OCI-LY7 (cell line): ENCODE results near the gene CNOT1. TPM values are rescaled to one million over a fixed set of nuclear protein-coding genes. Genes with fewer than 3 reads are reported as not detected.

Source experiments
- BruUV-seq: library from RNA; stranded (reverse); fragments of 400-500 nt; replicated peaks from 2 replicates; lab custom pipeline; 2021; lab: Mats Ljungman, UMichigan
- CTCF ChIA-PET: fragments of 300-600 bp; sonication (Branson Sonifier 250); formaldehyde crosslinking; loops from one replicate; lab custom pipeline; 2022; ENCODE audit warnings: antibody characterized with exemption; ENCODE audit not compliant: unreplicated experiment; lab: Charles Lee
- POLR2A ChIA-PET: fragments of 300-600 bp; sonication (Branson Sonifier 250); formaldehyde crosslinking; loops from one replicate; lab custom pipeline; 2022; ENCODE audit warnings: antibody characterized with exemption; lab: Charles Lee
- DNase-seq: peaks from one replicate; pipeline ENCODE4 v3.0.0-alpha.2; 2015; ENCODE audit warnings: low spot score
- H2AFZ ChIP-seq: fragments of 200-600 bp; sonication (generic), shearing (Covaris generic); 2 replicates; pipeline ENCODE4 v1.6.1; 2014; ENCODE audit warnings: mild to moderate bottlenecking, antibody characterized with exemption, low read length, moderate library complexity
- H3K27ac ChIP-seq: fragments of 200-600 bp; sonication (generic); 2 replicates; pipeline ENCODE4 v1.5.1; 2014; ENCODE audit warnings: mixed run types, low read depth, mild to moderate bottlenecking, moderate library complexity, low read length, inconsistent platforms; ENCODE audit not compliant: poor library complexity, severe bottlenecking
- H3K36me3 ChIP-seq: fragments of 200-600 bp; sonication (generic); 2 replicates; pipeline ENCODE4 v1.6.1; 2014; ENCODE audit warnings: mild to moderate bottlenecking, antibody characterized with exemption, low read length, moderate library complexity, mixed read lengths; ENCODE audit not compliant: insufficient read depth
- H3K4me1 ChIP-seq: fragments of 200-600 bp; sonication (generic); 2 replicates; pipeline ENCODE4 v1.5.1; 2014; ENCODE audit warnings: mild to moderate bottlenecking, low read length; ENCODE audit not compliant: insufficient read depth, poor library complexity, severe bottlenecking
- H3K4me2 ChIP-seq: fragments of 200-600 bp; sonication (generic); 2 replicates; pipeline ENCODE4 v1.6.1; 2014; ENCODE audit warnings: mild to moderate bottlenecking, low read length
- H3K4me3 ChIP-seq: fragments of 200-600 bp; sonication (generic); 2 replicates; pipeline ENCODE4 v1.5.1; 2014; ENCODE audit warnings: mild to moderate bottlenecking, low read depth, low read length; ENCODE audit not compliant: poor library complexity, severe bottlenecking
- H3K79me2 ChIP-seq: fragments of 200-600 bp; sonication (generic); 2 replicates; pipeline ENCODE4 v1.6.1; 2016; ENCODE audit warnings: low read depth, mild to moderate bottlenecking, low read length, moderate library complexity, mixed read lengths; ENCODE audit not compliant: insufficient read depth
- H3K9me2 ChIP-seq: fragments of 200-600 bp; sonication (generic); 2 replicates; pipeline ENCODE4 v1.6.1; 2016; ENCODE audit warnings: mild to moderate bottlenecking, low read length, mixed read lengths; ENCODE audit not compliant: insufficient read depth
- H3K9me3 ChIP-seq: fragments of 200-600 bp; sonication (generic); 2 replicates; pipeline ENCODE4 v1.6.1; 2014; ENCODE audit warnings: mild to moderate bottlenecking, mixed run types, low read length, mixed read lengths
- H4K20me1 ChIP-seq: fragments of 200-600 bp; sonication (generic); 2 replicates; pipeline ENCODE4 v1.6.1; 2014; ENCODE audit warnings: mild to moderate bottlenecking, antibody characterized with exemption, low read length, moderate library complexity, mixed read lengths; ENCODE audit not compliant: insufficient read depth
- CTCF ChIP-seq: fragments of 200-600 bp; sonication (generic); conservative IDR thresholded peaks from 2 replicates; pipeline ENCODE4 v1.5.1; 2014; ENCODE audit warnings: mild to moderate bottlenecking, antibody characterized with exemption, low read length, moderate library complexity, mixed read lengths
- EZH2phosphoT487 ChIP-seq: fragments of 200-600 bp; sonication (generic); IDR thresholded peaks from 2 replicates; pipeline ENCODE4 v1.6.1; 2018; ENCODE audit warnings: low read depth, borderline replicate concordance, mild to moderate bottlenecking, mixed run types, antibody characterized with exemption, low read length, moderate library complexity, mixed read lengths
- intact Hi-C: fragments of 100-400 bp; cut with micrococcal nuclease; formaldehyde crosslinking; loops from one replicate; pipeline ENCODE4 v1.10.0; 2022; ENCODE audit not compliant: unreplicated experiment
- total RNA-seq, 2 experiments: library from RNA; depleted of rRNA in 1 of 2; stranded (reverse); fragments of >200 nt in 1 of 2; shearing (Covaris generic) in 1 of 2; gene quantifications; 2 replicates each; pipeline ENCODE4 v1.2.3, GENCODE V29; 2014 to 2022

Gene CNOT1
- total RNA-seq, 2 experiments from 2014 or later: 230 to 288 TPM

GRCh38 chr16:58500430-58501241 is 129.0 kb downstream of the CNOT1 start:
- BruUV-seq: no TSS peak
- CTCF ChIA-PET: interaction anchor here (1.1 kb wide), 1 partner anchor 166 kb away, joined by 3 read pairs; no protein-coding TSS in a partner anchor

GRCh38 chr16:58499615-58500351 is 129.8 kb downstream of the CNOT1 start, which contains the start of gene NDRG4:
NDRG4 (plus strand) TSS chr16:58500143; CDS start chr16:58500249, 106 bp downstream.
- H3K27ac ChIP-seq: no peak within 1 kb of the TSS
- no peaks in the 10 kb centered on the region for H4K20me1 ChIP-seq
- no peaks in the 10 kb centered on the region for H3K79me2 ChIP-seq
- H3K36me3 ChIP-seq: no peaks in the 10 kb centered on the region
- peak within 1 kb of the TSS; percentile 78 for H3K4me2 ChIP-seq
- peak within 1 kb of the TSS; percentile 65 for H3K4me3 ChIP-seq
- peaks cover 34% of the 10 kb centered on the region for H3K4me1 ChIP-seq
- no peaks in the 10 kb centered on the region for H3K9me3 ChIP-seq
- TF ChIP-seq CTCF (no peak), EZH2phosphoT487 (no peak)
- peak; percentile 87 for DNase-seq
- ChIA-PET CTCF (interaction anchor here (1.1 kb wide), 1 partner anchor 166 kb away, joined by 3 read pairs; no protein-coding TSS in a partner anchor), POLR2A (interaction anchor here (0.6 kb wide), 1 partner anchor 242 kb away, joined by 7 read pairs; no protein-coding TSS in a partner anchor)
- peak within 1 kb of the TSS; percentile 62; the same call in 1 of the 2 replicates for H2AFZ ChIP-seq
- no peaks in the 10 kb centered on the region for H3K9me2 ChIP-seq
- no TSS peak for BruUV-seq
- intact Hi-C loops: loop anchor here (5.0 kb wide), 2 partner anchors 163 to 258 kb away; no protein-coding TSS in a partner anchor

More at GRCh38 chr16:58500430-58501241, 129.0 kb downstream of the CNOT1 start:
- intact Hi-C loops: no loop called here
- Histone ChIP-seq H3K27ac (no peak overlapping the region), H3K79me2 (no peaks in the 10 kb centered on the region), H3K4me2 (peak overlapping the region; percentile 78), H2AFZ (peak overlapping the region; percentile 62), H3K9me3 (no peaks in the 10 kb centered on the region), H3K4me3 (peak overlapping the region; percentile 65), H3K9me2 (no peaks in the 10 kb centered on the region), H3K36me3 (no peaks in the 10 kb centered on the region), H4K20me1 (no peaks in the 10 kb centered on the region), H3K4me1 (peaks cover 27% of the 10 kb centered on the region)
- DNase-seq: no peak
- POLR2A ChIA-PET: no interaction called here
- TF ChIP-seq CTCF: no peak
- TF ChIP-seq EZH2phosphoT487: no peak
